Epithelial cell of esophagus (primary cell): ENCODE measurements around the gene USHBP1.
A peak's percentile ranks its signal among the peaks of the same experiment; 100 is the strongest.

Experiments used
- DNase-seq: peaks from one replicate; pipeline ENCODE4 v3.0.0; 2010; ENCODE audit warnings: low read depth
- H3K4me3 ChIP-seq: 2 replicates; pipeline ENCODE4 v1.5.1; 2011; ENCODE audit warnings: mild to moderate bottlenecking, low read length, control low read depth
- TF ChIP-seq, protein P1 (sequence below): IDR thresholded peaks from 2 replicates; pipeline ENCODE4 v1.5.1; 2011; ENCODE audit warnings: low read depth, mild to moderate bottlenecking, low read length, control low read depth, inconsistent platforms; ENCODE audit not compliant: insufficient read depth; ENCODE audit errors: missing control alignments

USHBP1 gene

DNA sequence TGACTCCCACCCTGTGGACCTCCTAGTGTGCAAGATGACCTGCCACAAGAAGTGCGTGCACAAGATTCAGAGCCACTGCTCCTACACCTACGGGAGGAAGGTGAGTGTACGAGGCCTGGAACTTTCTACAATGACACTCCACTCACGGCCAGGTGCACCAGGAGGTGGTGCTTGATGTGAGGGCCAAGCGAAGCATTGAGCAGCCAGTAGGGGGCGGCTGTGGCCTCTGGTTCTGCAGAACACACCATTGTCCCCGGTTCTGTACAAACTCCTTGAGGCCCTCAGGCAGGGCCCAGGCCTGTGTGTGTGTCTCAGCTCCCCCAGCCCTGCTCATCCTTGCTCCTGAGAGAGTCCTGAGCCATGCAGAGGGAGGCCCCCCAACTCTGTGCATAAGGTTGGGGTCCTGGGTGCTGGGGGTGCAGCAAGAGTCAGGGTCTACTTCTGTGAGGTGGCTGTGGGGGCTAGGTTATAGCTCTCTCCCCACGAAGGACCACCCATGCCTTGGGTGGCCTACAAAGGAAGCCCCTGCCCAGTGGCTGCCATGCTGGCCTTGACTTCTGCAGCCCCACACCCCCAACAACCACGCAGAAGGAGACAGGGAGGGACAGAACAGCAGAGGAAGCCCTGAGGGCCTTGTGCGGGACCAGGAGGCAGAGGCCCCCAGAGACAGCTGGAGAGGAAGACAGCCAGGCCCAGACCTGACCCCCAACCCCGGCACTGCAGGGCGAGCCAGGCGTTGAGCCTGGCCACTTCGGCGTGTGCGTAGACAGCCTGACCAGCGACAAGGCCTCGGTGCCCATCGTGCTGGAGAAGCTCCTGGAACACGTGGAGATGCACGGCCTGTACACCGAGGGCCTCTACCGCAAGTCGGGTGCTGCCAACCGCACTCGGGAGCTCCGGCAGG lies 59.1 kb downstream of the USHBP1 start:
- peak; percentile 76 for DNase-seq

DNA sequence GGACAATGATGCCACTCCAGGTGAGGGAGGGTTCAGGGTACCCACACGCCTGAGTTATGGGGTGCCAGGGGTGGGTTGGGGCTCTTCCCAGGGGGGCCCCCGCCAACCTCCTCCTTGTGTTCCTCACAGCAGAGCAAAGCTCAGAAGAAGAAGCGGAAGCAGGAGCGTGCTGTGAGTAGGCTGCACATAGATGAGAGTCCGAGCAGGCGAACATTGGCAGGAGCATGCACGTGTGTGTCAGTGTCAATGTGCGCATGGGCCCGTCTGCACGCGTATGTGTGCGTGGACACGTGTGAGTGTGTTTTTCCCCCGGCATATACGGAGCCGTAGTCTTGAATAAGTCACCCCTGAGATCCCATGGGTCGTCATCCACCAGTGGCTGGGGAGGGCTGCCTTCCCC lies 61.8 kb downstream of the USHBP1 start:
- H3K4me3 ChIP-seq, result no peak overlapping the region
- TF ChIP-seq, protein P1, sequence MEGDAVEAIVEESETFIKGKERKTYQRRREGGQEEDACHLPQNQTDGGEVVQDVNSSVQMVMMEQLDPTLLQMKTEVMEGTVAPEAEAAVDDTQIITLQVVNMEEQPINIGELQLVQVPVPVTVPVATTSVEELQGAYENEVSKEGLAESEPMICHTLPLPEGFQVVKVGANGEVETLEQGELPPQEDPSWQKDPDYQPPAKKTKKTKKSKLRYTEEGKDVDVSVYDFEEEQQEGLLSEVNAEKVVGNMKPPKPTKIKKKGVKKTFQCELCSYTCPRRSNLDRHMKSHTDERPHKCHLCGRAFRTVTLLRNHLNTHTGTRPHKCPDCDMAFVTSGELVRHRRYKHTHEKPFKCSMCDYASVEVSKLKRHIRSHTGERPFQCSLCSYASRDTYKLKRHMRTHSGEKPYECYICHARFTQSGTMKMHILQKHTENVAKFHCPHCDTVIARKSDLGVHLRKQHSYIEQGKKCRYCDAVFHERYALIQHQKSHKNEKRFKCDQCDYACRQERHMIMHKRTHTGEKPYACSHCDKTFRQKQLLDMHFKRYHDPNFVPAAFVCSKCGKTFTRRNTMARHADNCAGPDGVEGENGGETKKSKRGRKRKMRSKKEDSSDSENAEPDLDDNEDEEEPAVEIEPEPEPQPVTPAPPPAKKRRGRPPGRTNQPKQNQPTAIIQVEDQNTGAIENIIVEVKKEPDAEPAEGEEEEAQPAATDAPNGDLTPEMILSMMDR, result no peak
- DNase-seq, result no peak

More for the DNA sequence above, 59.1 kb downstream of the USHBP1 start:
- no peak overlapping the region for H3K4me3 ChIP-seq
- TF ChIP-seq, protein P1, result peak; percentile 72

GRCh38 chr19:17202249-17202648 lies 62.3 kb downstream of the USHBP1 start:
- TF ChIP-seq, protein P1, result no peak
- peak; percentile 65 for DNase-seq

DNA sequence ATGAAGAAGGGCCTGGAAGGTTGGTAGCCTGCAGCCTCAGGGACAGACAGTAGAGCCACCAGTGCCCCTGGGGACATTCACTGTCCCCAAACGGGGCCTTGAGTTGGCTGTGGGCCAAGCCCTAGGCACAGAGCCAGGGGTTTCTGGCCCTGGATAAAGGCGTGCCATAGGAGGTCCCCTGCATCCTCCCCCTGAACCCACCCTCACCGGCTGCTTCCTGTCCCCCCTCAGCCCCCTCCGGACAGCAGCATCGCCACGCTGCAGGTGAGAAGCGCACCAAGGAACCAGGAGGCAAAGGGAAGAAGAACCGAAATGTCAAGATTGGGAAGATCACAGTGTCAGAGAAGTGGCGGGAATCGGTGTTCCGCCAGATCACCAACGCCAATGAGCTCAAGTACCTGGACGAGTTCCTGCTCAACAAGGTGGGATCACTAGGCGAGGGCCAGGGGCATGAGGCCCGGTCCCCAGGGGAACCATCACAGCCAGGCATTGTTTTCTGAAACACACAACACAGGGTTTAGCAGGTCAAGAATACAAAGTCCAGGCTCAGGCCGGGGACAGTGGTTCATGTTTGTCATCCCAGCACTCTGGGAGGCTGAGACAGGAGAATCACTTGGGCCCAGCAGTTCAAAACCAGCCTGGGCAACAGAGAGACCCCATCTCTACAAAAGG lies 64.0 kb downstream of the USHBP1 start:
- TF ChIP-seq, protein P1, result no peak
- DNase-seq, result no peak
- no peak overlapping the region for H3K4me3 ChIP-seq

More at GRCh38 chr19:17202249-17202648, 62.3 kb downstream of the USHBP1 start:
- no peak overlapping the region for H3K4me3 ChIP-seq
